H1 (cell line): Measurements from ENCODE around the gene GRK5. TPM values are rescaled to one million over a fixed set of nuclear protein-coding genes. Genes with fewer than 3 reads are reported as not detected.

Source experiments
- CTCF ChIA-PET: fragments of 300-600 bp; sonication (Branson Sonifier 250); formaldehyde crosslinking; loops from one replicate; lab custom pipeline; 2021; ENCODE audit not compliant: partially characterized antibody; lab: Charles Lee
- POLR2A ChIA-PET: fragments of 300-600 bp; sonication (Branson Sonifier 250); formaldehyde crosslinking; loops from one replicate; lab custom pipeline; 2021; ENCODE audit warnings: inconsistent platforms; ENCODE audit not compliant: partially characterized antibody; lab: Charles Lee
- DNase-seq, 2 experiments: peaks; one replicate each; pipeline versions ENCODE4 v3.0.0 to v3.0.0-alpha.2; 2010 to 2022; ENCODE audit warnings: low spot score in 2 of 2, low read depth in 1 of 2, mixed read lengths in 1 of 2
- FAIRE-seq: peaks from 2 replicates; lab custom pipeline; 2011; peaks lifted over from hg19 to GRCh38; lab: Jason Lieb, UNC
- H2AFZ ChIP-seq: 2 replicates; pipeline ENCODE4 v1.8.1; 2012; ENCODE audit warnings: low read length, inconsistent platforms
- H2AK5ac ChIP-seq: 2 replicates; pipeline ENCODE4 v1.6.1; 2013; ENCODE audit warnings: low read depth, low read length
- H2BK120ac ChIP-seq: replicated peaks from 2 replicates; pipeline ENCODE3; 2013; ENCODE audit warnings: low read depth, low read length, inconsistent platforms
- H2BK12ac ChIP-seq: 2 replicates; pipeline ENCODE4 v1.6.1; 2013; ENCODE audit warnings: low read depth, low read length
- H2BK15ac ChIP-seq: 2 replicates; pipeline ENCODE4 v1.6.1; 2013; ENCODE audit warnings: low read length
- H2BK20ac ChIP-seq: 2 replicates; pipeline ENCODE4 v1.6.1; 2013; ENCODE audit warnings: low read length
- H2BK5ac ChIP-seq: 2 replicates; pipeline ENCODE4 v1.6.1; 2013; ENCODE audit warnings: low read depth, low read length
- H3K14ac ChIP-seq: 2 replicates; pipeline ENCODE4 v1.6.1; 2013; ENCODE audit warnings: inconsistent platforms; ENCODE audit not compliant: insufficient read length
- H3K18ac ChIP-seq: 2 replicates; pipeline ENCODE4 v1.6.1; 2013; ENCODE audit warnings: low read length; ENCODE audit errors: extremely low read depth
- H3K23ac ChIP-seq: 2 replicates; pipeline ENCODE4 v1.6.1; 2013; ENCODE audit warnings: inconsistent platforms; ENCODE audit not compliant: insufficient read length
- H3K23me2 ChIP-seq: 2 replicates; pipeline ENCODE4 v1.6.1; 2013; ENCODE audit warnings: low read depth, low read length
- H3K27ac ChIP-seq: 2 replicates; pipeline ENCODE4 v1.6.1; 2011; ENCODE audit warnings: low read depth, low read length, inconsistent platforms
- H3K27me3 ChIP-seq, 4 experiments: replicated peaks in 1 of 4; 1 replicate in 1 of 4; 2 replicates in 3 of 4; pipeline versions ENCODE4 v1.6.1 to v1.8.1; 2011 to 2013; ENCODE audit warnings: low read length in 3 of 4, mild to moderate bottlenecking in 3 of 4, inconsistent platforms in 2 of 4, mixed read lengths in 2 of 4, moderate library complexity in 1 of 4; ENCODE audit not compliant: control insufficient read depth in 3 of 4, insufficient read depth in 3 of 4; ENCODE audit errors: extremely low read depth in 1 of 4
- H3K36me3 ChIP-seq, 4 experiments: 2 replicates each; pipeline versions ENCODE4 v1.6.1 to v1.8.1; 2011 to 2013; ENCODE audit warnings: mild to moderate bottlenecking in 4 of 4, low read length in 3 of 4, moderate library complexity in 2 of 4, control low read depth in 1 of 4, inconsistent platforms in 1 of 4; ENCODE audit not compliant: insufficient read depth in 4 of 4, control insufficient read depth in 2 of 4
- H3K4ac ChIP-seq: replicated peaks from 2 replicates; pipeline ENCODE3; 2013; ENCODE audit warnings: low read length, low read depth, mixed read lengths, inconsistent platforms; ENCODE audit not compliant: insufficient read length
- H3K4me1 ChIP-seq, 4 experiments: replicated peaks in 1 of 4; 1 replicate in 1 of 4; 2 replicates in 3 of 4; pipeline versions ENCODE4 v1.6.1 to v1.8.1; 2011 to 2013; ENCODE audit warnings: low read length in 3 of 4, inconsistent platforms in 2 of 4, mixed read lengths in 1 of 4; ENCODE audit not compliant: insufficient read depth in 4 of 4, control insufficient read depth in 3 of 4
- H3K4me2 ChIP-seq, 2 experiments: 2 replicates each; pipeline versions ENCODE4 v1.6.1 to v1.8.1; 2011 to 2013; ENCODE audit warnings: low read depth in 2 of 2, low read length in 2 of 2, control low read depth in 1 of 2, inconsistent platforms in 1 of 2, mild to moderate bottlenecking in 1 of 2; ENCODE audit not compliant: insufficient read depth in 1 of 2
- H3K4me3 ChIP-seq, 4 experiments: fragments of 200-600, 300-600 bp in 1 of 4; sonication (generic), shearing (Covaris generic), sonication (Bioruptor Twin) in 1 of 4; 2 replicates each; pipeline versions ENCODE4 v1.5.1 to v1.8.1; 2011 to 2016; ENCODE audit warnings: low read length in 4 of 4, low read depth in 3 of 4, control low read depth in 2 of 4, inconsistent platforms in 2 of 4, mild to moderate bottlenecking in 2 of 4, mixed read lengths in 1 of 4, moderate library complexity in 1 of 4; ENCODE audit not compliant: insufficient read depth in 2 of 4; ENCODE audit errors: extremely low read depth in 1 of 4
- H3K56ac ChIP-seq: replicated peaks from 2 replicates; pipeline ENCODE3; 2013; ENCODE audit warnings: low read depth, mild to moderate bottlenecking, mixed read lengths, low read length, inconsistent platforms; ENCODE audit not compliant: insufficient read length
- H3K79me1 ChIP-seq: 2 replicates; pipeline ENCODE4 v1.6.1; 2013; ENCODE audit warnings: low read depth, low read length, control low read depth
- H3K79me2 ChIP-seq, 2 experiments: 2 replicates each; pipeline versions ENCODE4 v1.6.1 to v1.8.1; 2012 to 2013; ENCODE audit warnings: low read length in 2 of 2, mild to moderate bottlenecking in 2 of 2, inconsistent platforms in 1 of 2; ENCODE audit not compliant: insufficient read depth in 2 of 2, control insufficient read depth in 1 of 2
- H3K9ac ChIP-seq, 4 experiments: replicated peaks in 1 of 4; 1 replicate in 1 of 4; 2 replicates in 3 of 4; pipeline versions ENCODE4 v1.6.1 to v1.8.1; 2011 to 2013; ENCODE audit warnings: low read depth in 3 of 4, low read length in 3 of 4, control low read depth in 2 of 4, mild to moderate bottlenecking in 2 of 4, moderate library complexity in 2 of 4, inconsistent platforms in 1 of 4; ENCODE audit errors: extremely low read depth in 1 of 4
- H3K9me3 ChIP-seq, 2 experiments: 2 replicates each; pipeline versions ENCODE4 v1.6.1 to v1.8.1; 2012 to 2013; ENCODE audit warnings: mild to moderate bottlenecking in 2 of 2, moderate library complexity in 2 of 2, control low read depth in 1 of 2, inconsistent platforms in 1 of 2, low read depth in 1 of 2, low read length in 1 of 2, mixed read lengths in 1 of 2; ENCODE audit not compliant: insufficient read depth in 2 of 2
- H4K20me1 ChIP-seq, 2 experiments: replicated peaks in 1 of 2; 2 replicates each; pipeline versions ENCODE3 to v1.8.1; 2011 to 2013; ENCODE audit warnings: inconsistent platforms in 2 of 2, low read length in 2 of 2, mild to moderate bottlenecking in 1 of 2; ENCODE audit not compliant: insufficient read depth in 2 of 2, control insufficient read depth in 1 of 2
- H4K5ac ChIP-seq: 2 replicates; pipeline ENCODE4 v1.6.1; 2013; ENCODE audit warnings: low read length, low read depth, mixed read lengths, inconsistent platforms; ENCODE audit not compliant: insufficient read length
- H4K8ac ChIP-seq: 2 replicates; pipeline ENCODE4 v1.8.0; 2013; ENCODE audit warnings: mild to moderate bottlenecking, moderate library complexity, low read length, inconsistent platforms; ENCODE audit not compliant: insufficient read depth; ENCODE audit errors: extremely low read depth
- H4K91ac ChIP-seq: replicated peaks from 2 replicates; pipeline ENCODE3; 2013; ENCODE audit warnings: low read length, mixed read lengths, inconsistent platforms; ENCODE audit not compliant: insufficient read length
- ASH2L ChIP-seq: fragments of 200-600, 300-600 bp; sonication (generic); IDR thresholded peaks from one replicate; pipeline ENCODE4 v1.7.1; 2017; ENCODE audit warnings: low read length
- ATF2 ChIP-seq: IDR thresholded peaks from 2 replicates; pipeline ENCODE4 v1.6.1; 2012; ENCODE audit warnings: low read length, inconsistent platforms
- BACH1 ChIP-seq: IDR thresholded peaks from 2 replicates; pipeline ENCODE4 v1.6.1; 2012; ENCODE audit warnings: low read length, improper control_type of control experiment
- KDM4A ChIP-seq: IDR thresholded peaks from one replicate; pipeline ENCODE4 v1.7.1; 2012; ENCODE audit warnings: low read depth, mild to moderate bottlenecking, moderate library complexity, low read length, inconsistent platforms; ENCODE audit not compliant: severe bottlenecking
- NANOG ChIP-seq: IDR thresholded peaks from 2 replicates; pipeline ENCODE4 v1.6.1; 2011; ENCODE audit warnings: low read length, low read depth, mild to moderate bottlenecking, inconsistent platforms; ENCODE audit not compliant: insufficient read depth, poor library complexity, severe bottlenecking
- RAD21 ChIP-seq, 2 experiments: IDR thresholded peaks in 1 of 2; conservative IDR thresholded peaks in 1 of 2; 2 replicates each; pipeline ENCODE4 v1.6.1; 2011; ENCODE audit warnings: low read depth in 2 of 2, low read length in 2 of 2, improper control_type of control experiment in 1 of 2, inconsistent platforms in 1 of 2, mild to moderate bottlenecking in 1 of 2, moderate library complexity in 1 of 2
- SIRT6 ChIP-seq: IDR thresholded peaks from one replicate; pipeline ENCODE4 v1.7.1; 2012; ENCODE audit warnings: low read length, inconsistent platforms
- TAF7 ChIP-seq: optimal IDR thresholded peaks from 2 replicates; pipeline ENCODE3; 2011; ENCODE audit warnings: low read depth, mild to moderate bottlenecking, inconsistent platforms, low read length, moderate library complexity, borderline replicate concordance
- WGBS, 2 experiments: shearing (Covaris generic) in 1 of 2; methylation state at CpG; one replicate each; pipeline versions ENCODE4 v1.1.6 to v1.1.7; 2013 to 2015; ENCODE audit warnings: low lambda C conversion rate in 2 of 2, mixed read lengths in 2 of 2, inconsistent platforms in 1 of 2, low coverage in 1 of 2, missing lambda C conversion rate in 1 of 2; ENCODE audit not compliant: insufficient replicate concordance in 2 of 2, insufficient coverage in 1 of 2, insufficient read length in 1 of 2; ENCODE audit errors: extremely low coverage in 1 of 2, missing lambda C conversion rate in 1 of 2; 5-methylcytosine and 5-hydroxymethylcytosine counted together
- polyA plus RNA-seq, 7 experiments: library from polyadenylated mRNA; depleted of rRNA in 3 of 7; stranded (reverse) in 5 of 7; unstranded in 2 of 7; fragments of >200 nt in 5 of 7; fragments of 200-250 nt in 2 of 7; gene quantifications; 1 replicate in 5 of 7; 2 replicates in 1 of 7; 4 replicates in 1 of 7; pipeline versions ENCODE4 v1.2.1 to v1.2.3, GENCODE V29; 2011 to 2013; ENCODE audit warnings: missing spikeins in 2 of 7, mixed read lengths in 2 of 7
- total RNA-seq: library from RNA; stranded (reverse); fragmentation: NEBNext Ultra II Directional; extraction: Animal tissue kit (Norgen Biotek cat#: 25700); gene quantifications from 2 replicates; pipeline ENCODE4 v1.2.1, GENCODE V29; 2021

The GRK5 gene
- total and polyA plus RNA-seq, 2 of the 8 experiments (the other 6 are each of a cell fraction or from before 2014, with no cell fraction given): 0.54 to 2.5 TPM

- H2BK12ac ChIP-seq: no peak overlapping the region
- H3K27me3 ChIP-seq: peaks cover 0 to 2% (median under 1%) of the 10 kb centered on the region in 4 experiments; a peak in 2 of 7 replicates
- no peak overlapping the region for H3K4me2 ChIP-seq
- TF ChIP-seq BACH1 (no peak), SIRT6 (no peak), ATF2 (no peak), KDM4A (no peak), ASH2L (no peak), TAF7 (no peak), NANOG (no peak), RAD21 (IDR thresholded peaks at IDR 0.05 in 1 of 2, conservative IDR thresholded peaks at IDR 0.05 in 1 of 2; ENCODE audit: low read depth in 2 of 2, low read length in 2 of 2) (no peak)
- TF ChIP-seq, all 59 proteins: peak for 0
- Histone ChIP-seq H2BK5ac (no peak overlapping the region), H3K14ac (no peak overlapping the region), H3K4me1 (no peaks in the 10 kb centered on the region), H3K4ac (no peak overlapping the region), H3K23me2 (peaks cover 7% of the 10 kb centered on the region; the same call in 1 of the 2 replicates), H2AK5ac (no peak overlapping the region), H3K79me2 (no peaks in the 10 kb centered on the region), H3K18ac (no peak overlapping the region), H3K36me3 (no peaks in the 10 kb centered on the region), H4K8ac (no peak overlapping the region), H4K20me1 (no peaks in the 10 kb centered on the region), H3K56ac (no peak overlapping the region), H2AFZ (no peak overlapping the region), H3K9ac (no peak overlapping the region), H3K9me3 (no peaks in the 10 kb centered on the region), H2BK20ac (no peak overlapping the region), H3K23ac (no peak overlapping the region), H3K4me3 (no peak overlapping the region), H4K5ac (no peak overlapping the region), H3K79me1 (no peaks in the 10 kb centered on the region), H2BK15ac (no peak overlapping the region), H4K91ac (no peak overlapping the region), H3K27ac (no peak overlapping the region), H2BK120ac (no peak overlapping the region)
- POLR2A ChIA-PET: interaction anchor here (1.1 kb wide), 1 partner anchor 9 kb away, joined by 3 read pairs; no protein-coding TSS in a partner anchor
- CTCF ChIA-PET: interaction anchor here (0.8 to 2.2 kb wide), 5 partner anchors 10 to 466 kb away, joined by 3 to 6 read pairs (median 3); no protein-coding TSS in a partner anchor
- FAIRE-seq: no peak
- no peak for DNase-seq
- WGBS, 2 experiments: 86% methylated on average over 7 of the region's 7 CpGs; no CpG with 5 or more reads in 1 of the 2 experiments
Observed at GRCh38 chr10:119466655-119467054, 259.3 kb downstream of the GRK5 start.
